Mammary epithelial cell (primary cell): Measurements from ENCODE around the gene EPB41L2.

Experiments
- EZH2 ChIP-seq: IDR thresholded peaks from 2 replicates; pipeline ENCODE4 v1.6.1; 2012; ENCODE audit warnings: low read length, inconsistent platforms, borderline replicate concordance
- TF ChIP-seq, protein P1 (sequence below), 2 donors: IDR thresholded peaks in 1 of 2; conservative IDR thresholded peaks in 1 of 2; 2 replicates each; pipeline ENCODE4 v1.5.1; 2011 to 2012; ENCODE audit warnings: inconsistent platforms in 2 of 2, low read length in 2 of 2, mild to moderate bottlenecking in 2 of 2, control low read depth in 1 of 2, low read depth in 1 of 2; ENCODE audit not compliant: insufficient read depth in 1 of 2; ENCODE audit errors: extremely low read depth in 1 of 2

- TF ChIP-seq, protein P1, sequence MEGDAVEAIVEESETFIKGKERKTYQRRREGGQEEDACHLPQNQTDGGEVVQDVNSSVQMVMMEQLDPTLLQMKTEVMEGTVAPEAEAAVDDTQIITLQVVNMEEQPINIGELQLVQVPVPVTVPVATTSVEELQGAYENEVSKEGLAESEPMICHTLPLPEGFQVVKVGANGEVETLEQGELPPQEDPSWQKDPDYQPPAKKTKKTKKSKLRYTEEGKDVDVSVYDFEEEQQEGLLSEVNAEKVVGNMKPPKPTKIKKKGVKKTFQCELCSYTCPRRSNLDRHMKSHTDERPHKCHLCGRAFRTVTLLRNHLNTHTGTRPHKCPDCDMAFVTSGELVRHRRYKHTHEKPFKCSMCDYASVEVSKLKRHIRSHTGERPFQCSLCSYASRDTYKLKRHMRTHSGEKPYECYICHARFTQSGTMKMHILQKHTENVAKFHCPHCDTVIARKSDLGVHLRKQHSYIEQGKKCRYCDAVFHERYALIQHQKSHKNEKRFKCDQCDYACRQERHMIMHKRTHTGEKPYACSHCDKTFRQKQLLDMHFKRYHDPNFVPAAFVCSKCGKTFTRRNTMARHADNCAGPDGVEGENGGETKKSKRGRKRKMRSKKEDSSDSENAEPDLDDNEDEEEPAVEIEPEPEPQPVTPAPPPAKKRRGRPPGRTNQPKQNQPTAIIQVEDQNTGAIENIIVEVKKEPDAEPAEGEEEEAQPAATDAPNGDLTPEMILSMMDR (conservative IDR thresholded peaks at IDR 0.05 in 1 of 2, IDR thresholded peaks at IDR 0.05 in 1 of 2; ENCODE audit: extremely low read depth in 1 of 2, insufficient read depth in 1 of 2, low read depth in 1 of 2, low read length in 2 of 2): no peak
- TF ChIP-seq EZH2: no peak
Observed at GRCh38 chr6:131024565-131024964, 38.5 kb downstream of the EPB41L2 start.
